K562 (cell line): ENCODE data around the gene SERPINE2. TPM values are rescaled to one million over a fixed set of nuclear protein-coding genes. Genes with fewer than 3 reads are reported as not detected.

ENCODE experiments used
- ATAC-seq: fragments of 200-7000 bp; cut with Tn5 transposase; 3 replicates; pipeline ENCODE4 v1.9.1; 2020; ENCODE audit warnings: moderate library complexity
- BruUV-seq: library from RNA; stranded (reverse); fragments of 400-500 nt; replicated peaks from 2 replicates; lab custom pipeline; 2021; lab: Mats Ljungman, UMichigan
- CTCF ChIA-PET: fragments of 300-600 bp; formaldehyde crosslinking; extraction: SDS; loops from one replicate; lab custom pipeline; 2021; ENCODE audit warnings: low intra/inter-chr PET ratio; lab: Yijun Ruan, JAX
- POLR2A ChIA-PET: fragments of 300-600, 350-650 bp; sonication (Branson Sonifier 250); formaldehyde crosslinking; extraction: SDS; loops from one replicate; lab custom pipeline; 2021; ENCODE audit warnings: antibody characterized with exemption, inconsistent platforms; lab: Yijun Ruan, JAX
- DNase-seq, 4 experiments: peaks; one replicate each; pipeline versions ENCODE4 v3.0.0 to v3.0.0-alpha.2; 2011 to 2018; ENCODE audit warnings: low spot score in 3 of 4, mixed read lengths in 3 of 4; ENCODE audit errors: extremely low read depth in 1 of 4
- FAIRE-seq: peaks from 2 replicates; lab custom pipeline; 2011; peaks lifted over from hg19 to GRCh38; lab: Jason Lieb, UNC
- H2AFZ ChIP-seq: 2 replicates; pipeline ENCODE4 v1.6.0; 2011; ENCODE audit warnings: low read depth, low read length, control low read depth, inconsistent platforms
- H3K27ac ChIP-seq: fragments of 200-600 bp; 3 replicates; pipeline ENCODE4 v1.8.0; 2011; ENCODE audit warnings: low read depth, mild to moderate bottlenecking, control low read depth, inconsistent platforms, low read length, moderate library complexity, mixed read lengths; ENCODE audit errors: extremely low read depth
- H3K27me3 ChIP-seq, 2 experiments: fragments of 300-600 bp in 1 of 2; 2 replicates in 1 of 2; 3 replicates in 1 of 2; pipeline versions ENCODE4 v1.6.0 to v1.8.0; 2011; ENCODE audit warnings: inconsistent platforms in 2 of 2, low read length in 2 of 2, mild to moderate bottlenecking in 1 of 2, mixed read lengths in 1 of 2, moderate library complexity in 1 of 2; ENCODE audit not compliant: control insufficient read depth in 2 of 2, insufficient read depth in 2 of 2
- H3K36me3 ChIP-seq: fragments of 300-600 bp; 3 replicates; pipeline ENCODE4 v1.8.0; 2011; ENCODE audit warnings: mild to moderate bottlenecking, low read length, inconsistent platforms; ENCODE audit not compliant: control insufficient read depth, insufficient read depth
- H3K4me1 ChIP-seq, 2 experiments: fragments of 200-600 bp in 1 of 2; replicated peaks in 1 of 2; 2 replicates in 1 of 2; 3 replicates in 1 of 2; pipeline versions ENCODE4 v1.5.1 to v1.8.0; 2011; ENCODE audit warnings: inconsistent platforms in 2 of 2, low read length in 2 of 2, mild to moderate bottlenecking in 1 of 2, mixed read lengths in 1 of 2, moderate library complexity in 1 of 2; ENCODE audit not compliant: control insufficient read depth in 2 of 2, insufficient read depth in 2 of 2
- H3K4me2 ChIP-seq: 2 replicates; pipeline ENCODE4 v1.6.1; 2011; ENCODE audit warnings: low read length, control low read depth, inconsistent platforms, mixed read lengths; ENCODE audit not compliant: insufficient read depth
- H3K4me3 ChIP-seq: fragments of 200-600 bp; sonication (generic), shearing (Covaris generic); 2 replicates; pipeline ENCODE4 v1.5.1; 2016; ENCODE audit warnings: control low read depth, inconsistent platforms
- H3K79me2 ChIP-seq: fragments of 200-600 bp; 3 replicates; pipeline ENCODE4 v1.8.0; 2011; ENCODE audit warnings: low read length, inconsistent platforms; ENCODE audit not compliant: control insufficient read depth, insufficient read depth
- H3K9ac ChIP-seq, 2 experiments: 2 replicates each; pipeline versions ENCODE4 v1.6.0 to v1.6.1; 2011; ENCODE audit warnings: low read depth in 2 of 2, low read length in 2 of 2, control low read depth in 1 of 2, inconsistent platforms in 1 of 2, mild to moderate bottlenecking in 1 of 2, mixed read lengths in 1 of 2; ENCODE audit not compliant: insufficient read depth in 1 of 2
- H3K9me1 ChIP-seq: one replicate; pipeline ENCODE4 v1.6.0; 2011; ENCODE audit warnings: inconsistent platforms, mild to moderate bottlenecking, low read length, moderate library complexity; ENCODE audit not compliant: control insufficient read depth, insufficient read depth
- H3K9me3 ChIP-seq: replicated peaks from 2 replicates; pipeline ENCODE4 v1.5.1; 2011; ENCODE audit warnings: low read depth, low read length, inconsistent platforms; ENCODE audit not compliant: control insufficient read depth, insufficient read depth
- H4K20me1 ChIP-seq: replicated peaks from 2 replicates; pipeline ENCODE4 v1.6.1; 2011; ENCODE audit warnings: low read length, inconsistent platforms, mixed read lengths; ENCODE audit not compliant: control insufficient read depth, insufficient read depth
- BCOR ChIP-seq: fragments of 450-650 bp; IDR thresholded peaks from 2 replicates; pipeline ENCODE4 v1.6.1; 2016
- DMBX1 ChIP-seq: fragments of 250-450 bp; sonication (Bioruptor Pico); IDR thresholded peaks from 2 replicates; pipeline ENCODE4 v1.8.0; 2022; ENCODE audit warnings: inconsistent platforms, mild to moderate bottlenecking, moderate library complexity, borderline replicate concordance
- HOXB6 ChIP-seq: fragments of 250-450 bp; sonication (Bioruptor Pico); IDR thresholded peaks from 2 replicates; pipeline ENCODE4 v1.5.1; 2022; ENCODE audit warnings: mild to moderate bottlenecking, borderline replicate concordance
- JUN ChIP-seq, 2 experiments: sonication (generic) in 1 of 2; formaldehyde crosslinking in 1 of 2; IDR thresholded peaks; 2 replicates each; pipeline versions ENCODE4 v1.6.1 to v1.8.0; 2012 to 2022; ENCODE audit warnings: borderline replicate concordance in 2 of 2, mild to moderate bottlenecking in 2 of 2, improper control_type of control experiment in 1 of 2, low read depth in 1 of 2, low read length in 1 of 2, missing genetic modification reagents in 1 of 2
- MEF2D ChIP-seq: conservative IDR thresholded peaks from 2 replicates; pipeline ENCODE4 v1.6.1; 2016; ENCODE audit warnings: low read depth, missing genetic modification characterization, missing compliant biosample characterization
- NCOR1 ChIP-seq: fragments of 450-650 bp; IDR thresholded peaks from 2 replicates; pipeline ENCODE4 v1.6.1; 2016; ENCODE audit warnings: mild to moderate bottlenecking, moderate library complexity
- PHF8 ChIP-seq: fragments of 200-600 bp; sonication (generic); IDR thresholded peaks from 2 replicates; pipeline ENCODE4 v1.6.1; 2012; ENCODE audit warnings: mixed run types, mild to moderate bottlenecking, inconsistent platforms, low read length, moderate library complexity, borderline replicate concordance
- PTBP1 ChIP-seq: fragments of 200-400 bp; formaldehyde crosslinking; IDR thresholded peaks from 2 replicates; pipeline ENCODE4 v1.6.1; 2017; ENCODE audit warnings: low read depth, low read length
- SMAD2 ChIP-seq: fragments of 150-350 bp; IDR thresholded peaks from 2 replicates; pipeline ENCODE4 v1.6.1; 2014; ENCODE audit warnings: low read depth, mild to moderate bottlenecking, low read length
- STAT5B ChIP-seq: fragments of 250-450 bp; sonication (Bioruptor Pico); IDR thresholded peaks from 2 replicates; pipeline ENCODE4 v1.8.0; 2021; ENCODE audit warnings: mild to moderate bottlenecking, inconsistent platforms
- ZFX ChIP-seq: sonication (generic); formaldehyde crosslinking; IDR thresholded peaks from 2 replicates; pipeline ENCODE4 v1.8.0; 2022; ENCODE audit warnings: mild to moderate bottlenecking, missing genetic modification reagents, moderate library complexity
- ZNF134 ChIP-seq: fragments of 250-450 bp; sonication (Bioruptor Pico); conservative IDR thresholded peaks from 2 replicates; pipeline ENCODE4 v1.4.0; 2020
- ZNF408 ChIP-seq: fragments of 250-450 bp; sonication (Bioruptor Pico); IDR thresholded peaks from 2 replicates; pipeline ENCODE4 v1.4.0; 2020; ENCODE audit warnings: low read depth, mild to moderate bottlenecking, moderate library complexity
- ZNF444 ChIP-seq: fragments of 250-450 bp; sonication (Bioruptor Pico); IDR thresholded peaks from 2 replicates; pipeline ENCODE4 v1.4.0; 2020; ENCODE audit warnings: mild to moderate bottlenecking, moderate library complexity
- ZNF696 ChIP-seq: fragments of 250-450 bp; sonication (Bioruptor Pico); conservative IDR thresholded peaks from 2 replicates; pipeline ENCODE4 v1.4.0; 2020; ENCODE audit warnings: mild to moderate bottlenecking, moderate library complexity
- WGBS: fragments of 100-300 bp; shearing (Covaris generic); methylation state at CpG from one replicate; pipeline ENCODE4 v1.1.6; 2016; ENCODE audit warnings: low coverage, mixed read lengths; ENCODE audit not compliant: insufficient coverage; ENCODE audit errors: missing lambda C conversion rate; 5-methylcytosine and 5-hydroxymethylcytosine counted together
- in situ Hi-C: fragments of 300-500 bp; cut with MboI; formaldehyde crosslinking; loops from 4 replicates; pipeline ENCODE4 v1.15.0; 2018; ENCODE audit warnings: inconsistent platforms, mixed read lengths
- intact Hi-C: fragments of 100-400 bp; cut with micrococcal nuclease; formaldehyde crosslinking; loops from 2 replicates; pipeline ENCODE4 v1.14.2; 2022
- polyA plus RNA-seq, 8 experiments: library from polyadenylated mRNA; depleted of rRNA in 4 of 8; stranded (reverse) in 5 of 8; unstranded in 3 of 8; fragments of >200 nt; fragmentation: Nextera tagmentation in 2 of 8; fragmentation: Illumina TruSeq in 1 of 8; extraction: Ambion mirVana in 2 of 8; extraction: Trizol in 1 of 8; gene quantifications; 2 replicates each; pipeline versions ENCODE4 v1.2.1 to v1.2.3, GENCODE V29; 2011 to 2014; ENCODE audit warnings: inconsistent platforms in 1 of 8, missing spikeins in 1 of 8
- total RNA-seq, 7 experiments: library from RNA; depleted of rRNA in 6 of 7; stranded (reverse); fragments of >200 nt in 6 of 7; fragmentation: Illumina TruSeq in 2 of 7; extraction: Trizol in 2 of 7; gene quantifications; 2 replicates each; pipeline versions ENCODE4 v1.2.1 to v1.2.3, GENCODE V29; 2011 to 2021; ENCODE audit warnings: low replicate concordance in 1 of 7
- TF ChIP-seq, protein P1 (sequence below): sonication (generic); formaldehyde crosslinking; IDR thresholded peaks from 2 replicates; pipeline ENCODE4 v1.8.0; 2022; ENCODE audit warnings: missing genetic modification reagents, mild to moderate bottlenecking, borderline replicate concordance
- TF ChIP-seq, protein P2 (sequence below): fragments of 250-450 bp; sonication (Bioruptor Pico); IDR thresholded peaks from 2 replicates; pipeline ENCODE4 v1.8.0; 2021; ENCODE audit warnings: moderate library complexity, mild to moderate bottlenecking, inconsistent platforms
- TF ChIP-seq, protein P3 (sequence below): sonication (generic); IDR thresholded peaks from 2 replicates; pipeline ENCODE4 v1.6.1; 2016
- TF ChIP-seq, protein P4 (sequence below): fragments of 450-650 bp; formaldehyde crosslinking; conservative IDR thresholded peaks from 2 replicates; pipeline ENCODE4 v1.4.0; 2022; ENCODE audit warnings: mild to moderate bottlenecking, missing genetic modification characterization

SERPINE2 gene
- total and polyA plus RNA-seq, 9 of the 15 experiments (the other 6 are each of a cell fraction or from before 2014, with no cell fraction given), result 0.03 to 0.16 (median 0.13) TPM; not detected in 6

DNA sequence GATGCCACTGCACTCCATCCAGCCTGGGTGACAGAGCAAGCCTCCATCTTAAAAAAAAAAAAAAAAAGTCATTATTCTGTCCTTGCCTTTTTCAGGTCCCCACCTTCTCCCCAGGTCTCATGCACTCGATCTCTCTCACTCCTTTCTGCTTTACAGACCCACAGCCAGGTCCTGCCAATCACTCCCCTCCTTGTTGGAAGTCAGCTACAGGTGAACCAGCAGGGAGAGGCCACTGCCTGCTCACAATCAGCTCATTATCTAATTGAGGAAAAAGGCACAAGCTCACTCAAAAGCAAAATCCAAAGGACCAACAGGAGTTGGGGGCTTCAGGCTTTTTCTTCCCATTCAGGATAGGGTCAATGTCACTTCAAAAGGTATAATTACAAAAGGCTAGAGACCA lies 96.0 kb downstream of the SERPINE2 start:
- peaks cover 34% of the 10 kb centered on the region for H3K79me2 ChIP-seq
- peaks cover 2% of the 10 kb centered on the region; the same call in 1 of the 2 replicates for H3K9me3 ChIP-seq
- WGBS, result 57% methylated on average over 1 of the region's 1 CpG
- intact Hi-C loops, result no loop called here
- H3K36me3 ChIP-seq, result no peaks in the 10 kb centered on the region; the same call in 2 of the 3 replicates
- no peaks in the 10 kb centered on the region for H3K27me3 ChIP-seq
- peak overlapping the region; percentile 73; the same call in 1 of the 2 replicates for H3K4me2 ChIP-seq
- DNase-seq, result no peak
- in situ Hi-C loops, result no loop called here
- no peak overlapping the region for H3K27ac ChIP-seq
- no peak overlapping the region; the same call in 1 of the 2 replicates for H3K4me3 ChIP-seq
- ATAC-seq, result no peak
- TF ChIP-seq NCOR1 (no peak), ZNF408 (CRISPR knock-in tag) (no peak), DMBX1 (CRISPR knock-in tag) (no peak), SMAD2 (no peak), ZNF444 (CRISPR knock-in tag) (no peak), HOXB6 (CRISPR knock-in tag) (no peak), PHF8 (no peak), MEF2D (tag) (no peak), ZNF134 (no peak), ZNF696 (CRISPR knock-in tag) (no peak), ZFX (no peak), PTBP1 (no peak), BCOR (no peak), STAT5B (CRISPR knock-in tag) (no peak), JUN (IDR thresholded peaks at IDR 0.05; ENCODE audit: borderline replicate concordance, low read depth, low read length) (no peak), JUN (CRISPR knock-in tag; IDR thresholded peaks at IDR 0.05; ENCODE audit: borderline replicate concordance) (no peak)
- TF ChIP-seq, protein P1, sequence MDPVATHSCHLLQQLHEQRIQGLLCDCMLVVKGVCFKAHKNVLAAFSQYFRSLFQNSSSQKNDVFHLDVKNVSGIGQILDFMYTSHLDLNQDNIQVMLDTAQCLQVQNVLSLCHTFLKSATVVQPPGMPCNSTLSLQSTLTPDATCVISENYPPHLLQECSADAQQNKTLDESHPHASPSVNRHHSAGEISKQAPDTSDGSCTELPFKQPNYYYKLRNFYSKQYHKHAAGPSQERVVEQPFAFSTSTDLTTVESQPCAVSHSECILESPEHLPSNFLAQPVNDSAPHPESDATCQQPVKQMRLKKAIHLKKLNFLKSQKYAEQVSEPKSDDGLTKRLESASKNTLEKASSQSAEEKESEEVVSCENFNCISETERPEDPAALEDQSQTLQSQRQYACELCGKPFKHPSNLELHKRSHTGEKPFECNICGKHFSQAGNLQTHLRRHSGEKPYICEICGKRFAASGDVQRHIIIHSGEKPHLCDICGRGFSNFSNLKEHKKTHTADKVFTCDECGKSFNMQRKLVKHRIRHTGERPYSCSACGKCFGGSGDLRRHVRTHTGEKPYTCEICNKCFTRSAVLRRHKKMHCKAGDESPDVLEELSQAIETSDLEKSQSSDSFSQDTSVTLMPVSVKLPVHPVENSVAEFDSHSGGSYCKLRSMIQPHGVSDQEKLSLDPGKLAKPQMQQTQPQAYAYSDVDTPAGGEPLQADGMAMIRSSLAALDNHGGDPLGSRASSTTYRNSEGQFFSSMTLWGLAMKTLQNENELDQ, result no peak
- TF ChIP-seq, protein P2, sequence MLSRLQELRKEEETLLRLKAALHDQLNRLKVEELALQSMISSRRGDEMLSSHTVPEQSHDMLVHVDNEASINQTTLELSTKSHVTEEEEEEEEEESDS (CRISPR knock-in tag), result no peak
- TF ChIP-seq, protein P3, sequence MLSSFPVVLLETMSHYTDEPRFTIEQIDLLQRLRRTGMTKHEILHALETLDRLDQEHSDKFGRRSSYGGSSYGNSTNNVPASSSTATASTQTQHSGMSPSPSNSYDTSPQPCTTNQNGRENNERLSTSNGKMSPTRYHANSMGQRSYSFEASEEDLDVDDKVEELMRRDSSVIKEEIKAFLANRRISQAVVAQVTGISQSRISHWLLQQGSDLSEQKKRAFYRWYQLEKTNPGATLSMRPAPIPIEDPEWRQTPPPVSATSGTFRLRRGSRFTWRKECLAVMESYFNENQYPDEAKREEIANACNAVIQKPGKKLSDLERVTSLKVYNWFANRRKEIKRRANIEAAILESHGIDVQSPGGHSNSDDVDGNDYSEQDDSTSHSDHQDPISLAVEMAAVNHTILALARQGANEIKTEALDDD, result no peak
- TF ChIP-seq, protein P4, sequence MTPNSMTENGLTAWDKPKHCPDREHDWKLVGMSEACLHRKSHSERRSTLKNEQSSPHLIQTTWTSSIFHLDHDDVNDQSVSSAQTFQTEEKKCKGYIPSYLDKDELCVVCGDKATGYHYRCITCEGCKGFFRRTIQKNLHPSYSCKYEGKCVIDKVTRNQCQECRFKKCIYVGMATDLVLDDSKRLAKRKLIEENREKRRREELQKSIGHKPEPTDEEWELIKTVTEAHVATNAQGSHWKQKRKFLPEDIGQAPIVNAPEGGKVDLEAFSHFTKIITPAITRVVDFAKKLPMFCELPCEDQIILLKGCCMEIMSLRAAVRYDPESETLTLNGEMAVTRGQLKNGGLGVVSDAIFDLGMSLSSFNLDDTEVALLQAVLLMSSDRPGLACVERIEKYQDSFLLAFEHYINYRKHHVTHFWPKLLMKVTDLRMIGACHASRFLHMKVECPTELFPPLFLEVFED (CRISPR knock-in tag), result no peak
- peaks cover 15 to 17% of the 10 kb centered on the region in 2 experiments; a peak in 4 of 5 replicates for H3K4me1 ChIP-seq
- POLR2A ChIA-PET, result no interaction called here
- H3K9ac ChIP-seq, result 0 out of 4 replicates have a peak overlapping the region, but pooled peaks of 1 of the 2 experiments have one; percentile 65
- CTCF ChIA-PET, result no interaction called here
- TSS peak; percentile 56 for BruUV-seq
- H2AFZ ChIP-seq, result no peak overlapping the region
- FAIRE-seq, result no peak
- H3K9me1 ChIP-seq, result no peaks in the 10 kb centered on the region
- H4K20me1 ChIP-seq, result no peaks in the 10 kb centered on the region
